NCI-H2227 treated with DMSO at 0.1 percent for 48 hours (cell line): ENCODE results near the gene CASKIN1.

Experiments
- DNase-seq: peaks from one replicate; lab custom pipeline; 2025; lab: John Stamatoyannopoulos, UW

CASKIN1 gene

DNA sequence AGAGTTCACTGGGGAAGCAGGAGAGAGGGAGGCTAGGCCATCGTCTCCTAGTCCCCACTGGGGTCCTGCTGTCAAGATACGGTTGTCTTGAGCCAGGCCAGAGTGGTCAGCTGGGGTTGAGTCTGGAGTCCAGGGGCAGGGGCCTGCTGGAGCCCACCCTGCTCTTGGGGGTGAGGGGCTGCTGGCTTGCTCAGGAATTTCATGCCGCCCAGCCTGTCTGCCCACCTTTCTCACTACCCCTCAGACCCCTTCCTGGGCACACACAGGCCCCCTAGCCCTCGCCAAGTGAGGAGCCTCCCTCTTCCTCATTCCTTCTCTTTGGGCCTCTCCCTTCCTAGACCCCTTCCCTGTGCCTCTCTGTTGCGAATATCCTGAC, 39.6 kb downstream of the CASKIN1 start:
- no peak for DNase-seq

- DNase-seq, result no peak
Measured at GRCh38 chr16:2155977-2156848, 40.2 kb downstream of the CASKIN1 start.

DNA sequence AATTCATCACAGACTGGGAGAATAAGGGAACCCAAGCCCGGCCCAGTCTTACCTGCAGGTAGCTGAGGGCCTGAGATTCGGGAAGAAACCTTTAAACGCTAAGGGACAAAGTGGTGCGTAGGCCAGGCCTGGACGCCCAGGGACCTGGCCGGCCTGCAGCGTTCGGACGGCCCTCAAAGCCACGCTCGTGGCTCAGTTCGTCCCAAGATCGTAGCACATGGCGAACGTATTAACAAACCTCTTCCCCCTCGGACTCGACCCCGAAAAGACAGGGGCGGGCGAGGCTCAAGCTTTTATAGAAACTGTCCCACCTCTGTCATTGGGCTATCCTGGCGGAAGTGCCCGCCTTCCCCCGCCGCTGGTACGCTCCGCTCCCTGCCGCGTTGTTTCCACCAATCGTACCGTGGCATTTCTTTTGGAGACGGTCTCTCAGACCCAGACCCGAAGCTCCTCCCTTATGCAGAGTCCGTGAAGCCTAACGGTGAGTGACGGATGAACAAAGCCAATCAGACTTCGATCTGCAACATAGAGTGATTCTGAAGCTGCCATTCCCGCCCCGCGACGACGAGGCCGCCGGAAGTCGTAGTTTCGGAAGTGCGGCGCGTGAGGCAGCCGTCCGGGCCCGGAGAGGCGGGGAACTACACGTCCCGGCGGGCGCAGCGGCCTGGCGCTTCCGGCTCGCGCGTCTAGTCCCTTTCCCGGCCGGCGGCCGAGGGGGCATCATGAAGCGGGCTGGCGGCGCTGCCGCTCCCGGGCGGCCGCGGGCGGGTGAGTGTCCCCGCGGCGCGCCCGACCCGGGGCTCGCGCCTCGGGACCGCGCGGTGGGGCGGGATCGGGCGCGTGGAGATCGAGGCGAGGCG, 41.1 kb downstream of the CASKIN1 start, which contains the start of gene TRAF7:
TRAF7 (plus strand) TSS at position 692 of the 860 bp plus-strand sequence. CDS start 8,139 bp downstream, outside the sequence.
- peak; percentile 99 for DNase-seq

GRCh38 chr16:2154533-2155090, 41.8 kb downstream of the CASKIN1 start:
- peak; percentile 27 for DNase-seq

DNA sequence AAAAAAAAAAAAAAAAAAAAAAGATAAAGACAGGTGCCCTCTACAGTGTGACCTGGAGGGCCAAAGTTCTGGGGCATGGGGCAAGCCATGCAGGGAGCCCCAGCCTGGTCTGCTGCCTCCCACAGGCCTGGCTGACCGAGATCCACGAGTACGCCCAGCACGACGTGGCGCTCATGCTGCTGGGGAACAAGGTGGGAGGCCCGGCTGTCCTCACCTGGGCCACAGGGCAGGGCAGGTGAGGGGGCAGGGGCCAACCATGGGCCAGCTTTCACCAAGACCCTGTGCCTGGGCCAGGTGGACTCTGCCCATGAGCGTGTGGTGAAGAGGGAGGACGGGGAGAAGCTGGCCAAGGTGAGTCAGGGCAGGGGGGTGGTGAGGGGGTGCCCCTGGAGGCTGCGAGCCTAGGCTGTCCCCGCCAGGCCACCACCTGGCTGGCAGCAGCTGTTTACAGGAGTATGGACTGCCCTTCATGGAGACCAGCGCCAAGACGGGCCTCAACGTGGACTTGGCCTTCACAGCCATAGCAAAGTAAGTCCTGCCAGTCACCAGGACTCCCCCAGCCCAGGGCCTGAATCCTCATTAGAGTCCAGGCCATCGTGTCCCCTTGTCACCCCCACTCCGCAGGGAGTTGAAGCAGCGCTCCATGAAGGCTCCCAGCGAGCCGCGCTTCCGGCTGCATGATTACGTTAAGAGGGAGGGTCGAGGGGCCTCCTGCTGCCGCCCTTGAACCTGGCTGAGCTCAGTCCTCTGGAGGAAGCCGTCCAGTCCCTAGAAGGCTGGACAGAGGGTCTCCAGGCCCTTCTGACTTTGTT, 43.5 kb downstream of the CASKIN1 start:
- DNase-seq, result no peak

DNA sequence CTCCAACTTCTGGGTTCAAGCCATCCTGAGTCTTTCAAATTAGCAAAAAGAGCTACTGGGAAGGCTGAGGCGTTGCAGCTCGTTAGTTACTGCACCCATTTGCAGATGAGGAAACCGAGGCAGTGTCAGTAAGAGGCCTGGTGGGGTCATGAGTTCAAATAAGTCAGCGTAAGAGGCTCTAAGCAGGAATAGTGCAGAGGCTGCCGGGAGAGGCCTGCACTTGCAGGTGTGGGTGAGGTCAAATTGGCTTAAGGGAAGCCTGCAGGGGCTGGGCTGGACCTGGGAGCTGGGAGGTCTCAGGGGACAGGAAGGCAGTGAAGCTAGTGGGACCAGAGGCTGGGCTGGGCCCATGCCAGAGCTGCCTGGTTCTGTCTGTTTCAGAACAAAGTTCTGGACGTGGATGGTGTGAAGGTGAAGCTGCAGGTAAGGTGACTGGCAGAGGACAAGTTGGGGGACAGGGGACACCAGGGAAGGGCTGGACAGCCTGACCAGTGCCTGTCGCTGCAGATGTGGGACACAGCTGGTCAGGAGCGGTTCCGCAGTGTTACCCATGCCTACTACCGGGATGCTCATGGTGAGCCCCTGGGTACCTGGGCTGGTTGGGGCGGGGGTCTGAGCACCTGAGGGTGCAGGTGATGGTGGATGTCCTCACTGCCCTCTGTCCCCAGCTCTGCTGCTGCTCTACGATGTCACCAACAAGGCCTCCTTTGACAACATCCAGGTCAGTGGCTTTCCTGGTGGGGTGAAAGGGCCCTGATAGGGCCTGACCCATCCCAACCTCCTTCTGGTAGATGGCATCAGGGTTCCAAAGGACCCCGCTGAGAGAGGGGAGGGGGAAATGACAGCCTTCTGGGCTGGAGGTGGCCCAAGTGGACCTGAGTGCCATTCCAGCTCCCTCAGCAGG, 45.0 kb downstream of the CASKIN1 start:
- DNase-seq, result no peak

- DNase-seq, result no peak
Measured at GRCh38 chr16:2150418-2151187, 45.8 kb downstream of the CASKIN1 start.

DNA sequence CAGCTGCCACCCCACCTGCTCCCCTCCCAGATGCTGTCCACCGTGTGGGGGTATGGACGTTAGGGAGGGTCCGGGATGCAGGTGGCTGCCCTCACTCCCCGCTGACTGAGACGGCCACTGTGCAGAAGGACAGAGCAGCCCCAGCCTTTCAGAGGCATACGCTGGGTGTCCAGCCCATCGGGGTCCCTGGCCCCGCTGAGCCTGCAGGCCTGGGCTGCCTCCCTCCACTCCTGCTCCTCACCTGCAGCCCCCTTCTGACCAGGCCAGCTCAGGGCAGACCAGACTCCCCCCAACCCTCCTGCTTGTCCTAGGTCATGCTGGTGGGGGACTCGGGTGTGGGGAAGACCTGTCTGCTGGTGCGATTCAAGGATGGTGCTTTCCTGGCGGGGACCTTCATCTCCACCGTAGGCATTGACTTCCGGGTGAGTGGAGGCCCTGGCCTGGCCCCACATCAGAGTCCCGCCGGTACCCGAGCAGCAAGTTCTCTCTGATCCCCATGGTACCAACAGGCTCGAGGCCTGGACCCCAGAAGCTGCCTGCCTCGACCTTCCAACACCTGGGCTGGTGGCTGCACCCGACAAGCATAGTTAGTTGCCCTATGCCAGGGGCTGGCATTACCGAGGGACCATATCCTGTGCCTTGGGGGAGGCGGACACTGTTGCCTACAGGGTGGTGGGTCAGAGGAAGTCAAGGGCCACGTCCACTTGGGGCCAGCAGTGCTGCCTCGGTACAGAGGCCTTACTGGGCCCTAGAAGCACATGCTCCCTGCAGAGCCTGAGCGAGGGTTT, 46.6 kb downstream of the CASKIN1 start:
- DNase-seq, result no peak

- no peak for DNase-seq
Measured at GRCh38 chr16:2148714-2149629, 47.4 kb downstream of the CASKIN1 start.

DNA sequence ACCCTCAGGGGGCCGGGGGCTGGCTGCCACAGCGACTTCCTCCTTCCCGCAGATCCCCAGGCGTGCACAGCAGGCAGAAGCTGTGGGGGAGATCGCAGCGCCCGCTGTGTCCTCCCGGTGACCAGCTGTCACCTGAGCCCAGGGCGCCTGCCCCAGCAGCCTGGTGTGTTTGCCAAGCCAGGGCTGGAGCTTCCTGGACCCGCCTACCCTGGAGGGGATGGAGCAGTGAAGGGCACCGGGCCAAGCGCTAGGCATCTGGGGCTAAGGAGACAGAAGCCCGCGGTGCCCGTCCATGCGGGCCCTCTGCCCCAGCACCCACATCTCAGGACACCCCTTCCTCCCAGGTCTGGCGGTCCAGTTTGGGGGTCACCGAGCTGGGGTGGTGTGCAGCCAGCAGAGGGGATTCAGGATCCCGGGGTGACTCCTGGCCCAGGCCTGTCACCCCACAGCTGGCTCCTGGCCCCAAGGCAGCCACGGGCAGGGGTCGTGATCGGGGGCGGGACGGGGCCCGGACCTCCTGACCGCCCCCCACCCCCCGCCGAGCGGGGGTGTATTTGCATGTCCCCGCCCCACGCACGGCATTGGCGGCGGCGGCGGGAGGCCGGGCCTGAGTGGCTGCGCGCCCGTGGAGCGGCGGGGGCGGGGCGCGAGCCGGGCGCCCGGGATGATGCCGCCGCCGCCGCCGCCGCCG, 48.3 kb downstream of the CASKIN1 start, which contains the start of gene RAB26:
RAB26 (plus strand) TSS at position 645 of the 691 bp plus-strand sequence. CDS start 159 bp downstream, outside the sequence.
- DNase-seq, result peak; percentile 13

GRCh38 chr16:2147378-2147777, 49.0 kb downstream of the CASKIN1 start:
- no peak for DNase-seq

DNA sequence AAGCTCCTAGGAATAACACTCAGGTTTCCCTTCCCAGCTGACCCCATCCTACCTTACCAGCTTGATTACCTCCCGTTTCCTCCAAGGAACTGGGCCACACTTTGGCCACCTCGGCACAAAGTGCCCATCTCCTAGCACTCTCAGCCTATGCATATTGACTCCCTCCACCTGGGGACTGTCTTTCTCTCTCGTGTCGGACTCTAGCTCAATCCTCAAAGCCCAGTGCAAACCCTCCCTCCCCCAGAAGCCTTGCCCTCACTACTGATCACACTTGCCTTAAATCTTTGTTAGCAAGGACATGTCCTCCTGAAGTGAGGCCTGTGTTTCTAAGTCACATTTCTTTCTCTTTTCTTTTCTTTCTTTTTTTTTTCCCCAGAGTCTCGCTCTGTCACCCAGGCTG, 50.6 kb downstream of the CASKIN1 start:
- DNase-seq, result no peak

- DNase-seq, result no peak
Measured at GRCh38 chr16:2143878-2144485, 52.4 kb downstream of the CASKIN1 start.

- DNase-seq, result no peak
Measured at GRCh38 chr16:2142942-2143877, 53.2 kb downstream of the CASKIN1 start.

GRCh38 chr16:2135770-2136490, 60.5 kb downstream of the CASKIN1 start, which contains the start of gene PKD1:
PKD1 (minus strand) TSS chr16:2135898; CDS start chr16:2135689, 209 bp downstream.
- peak; percentile 78 for DNase-seq
